ENCODE results near the gene C1orf159. TPM values are rescaled to one million over a fixed set of nuclear protein-coding genes. Genes with fewer than 3 reads are reported as not detected.

Gene C1orf159
- polyA plus RNA-seq, 12 donors = 3.5 to 11.4 (median 5.6) TPM; not detected in 1

DNA sequence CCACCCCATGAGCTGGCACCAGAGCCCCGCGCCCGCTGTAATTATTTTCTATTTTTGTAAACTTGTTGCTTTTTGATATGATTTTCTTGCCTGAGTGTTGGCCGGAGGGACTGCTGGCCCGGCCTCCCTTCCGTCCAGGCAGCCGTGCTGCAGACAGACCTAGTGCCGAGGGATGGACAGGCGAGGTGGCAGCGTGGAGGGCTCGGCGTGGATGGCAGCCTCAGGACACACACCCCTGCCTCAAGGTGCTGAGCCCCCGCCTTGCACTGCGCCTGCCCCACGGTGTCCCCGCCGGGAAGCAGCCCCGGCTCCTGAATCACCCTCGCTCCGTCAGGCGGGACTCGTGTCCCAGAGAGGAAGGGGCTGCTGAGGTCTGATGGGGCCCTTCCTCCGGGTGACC, 60.9 kb downstream of the C1orf159 start:
- no peak for DNase-seq

DNA sequence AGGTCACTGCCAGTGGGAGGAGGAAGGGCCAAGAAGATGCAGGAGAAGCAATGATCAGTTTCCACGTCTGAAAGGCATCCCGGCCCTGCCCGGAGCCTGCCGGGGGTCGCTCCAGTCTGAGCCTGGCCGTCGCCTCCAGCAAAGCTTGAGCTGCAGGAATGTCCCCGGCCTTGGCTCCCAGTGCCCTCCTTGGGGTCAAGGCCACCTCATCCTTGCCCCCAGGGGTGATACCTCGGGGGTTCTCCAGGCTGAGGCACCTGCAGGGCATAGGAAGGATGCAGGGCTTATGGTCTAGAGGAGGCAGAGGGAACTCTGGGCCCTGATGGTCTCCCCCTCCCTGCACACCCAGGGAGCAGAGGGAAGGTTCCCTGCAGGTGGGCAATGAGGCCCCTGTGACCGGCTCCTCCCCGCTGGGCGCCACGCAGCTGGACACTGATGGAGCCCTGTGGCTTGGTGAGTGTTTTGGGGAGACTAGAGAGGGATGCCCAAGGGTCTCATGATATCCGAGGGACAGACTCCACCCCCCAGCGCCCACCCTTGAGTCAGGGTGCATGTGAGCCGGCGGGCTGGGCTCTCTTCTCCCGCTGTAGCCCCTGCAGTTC, 61.7 kb downstream of the C1orf159 start:
- DNase-seq = no peak

DNA sequence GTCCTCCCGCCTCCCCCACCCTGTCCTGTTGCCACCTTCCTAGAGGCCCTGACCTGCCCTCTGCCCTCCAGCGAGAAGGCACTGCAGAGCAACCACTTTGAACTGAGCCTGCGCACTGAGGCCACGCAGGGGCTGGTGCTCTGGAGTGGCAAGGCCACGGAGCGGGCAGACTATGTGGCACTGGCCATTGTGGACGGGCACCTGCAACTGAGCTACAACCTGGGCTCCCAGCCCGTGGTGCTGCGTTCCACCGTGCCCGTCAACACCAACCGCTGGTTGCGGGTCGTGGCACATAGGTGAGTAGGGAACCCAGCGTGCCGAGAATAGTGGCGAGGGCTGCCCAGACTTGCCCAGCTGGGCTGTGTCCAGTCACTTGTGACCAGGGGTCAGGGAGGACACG, 62.2 kb downstream of the C1orf159 start:
- no peak for DNase-seq

DNA sequence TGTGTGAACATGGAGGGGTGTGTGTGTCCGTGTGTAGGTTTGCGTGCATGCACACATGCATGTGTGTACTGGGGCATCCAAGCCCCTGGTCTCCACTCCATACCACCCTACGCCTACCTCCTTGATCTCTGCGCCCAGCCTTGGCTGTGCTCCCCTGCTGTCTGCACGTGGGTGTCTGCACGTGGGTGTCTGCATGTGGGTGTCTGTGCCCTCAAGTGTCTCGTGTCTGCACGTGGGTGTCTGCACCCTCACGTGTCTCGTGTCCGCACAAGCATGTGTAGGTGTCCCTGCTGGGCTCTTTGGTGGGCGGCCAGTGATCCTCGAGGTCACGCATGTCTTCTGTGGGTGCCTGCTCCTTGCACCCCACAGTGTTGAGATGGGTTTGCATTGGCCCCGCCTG, 62.9 kb downstream of the C1orf159 start:
- no peak for DNase-seq

DNA sequence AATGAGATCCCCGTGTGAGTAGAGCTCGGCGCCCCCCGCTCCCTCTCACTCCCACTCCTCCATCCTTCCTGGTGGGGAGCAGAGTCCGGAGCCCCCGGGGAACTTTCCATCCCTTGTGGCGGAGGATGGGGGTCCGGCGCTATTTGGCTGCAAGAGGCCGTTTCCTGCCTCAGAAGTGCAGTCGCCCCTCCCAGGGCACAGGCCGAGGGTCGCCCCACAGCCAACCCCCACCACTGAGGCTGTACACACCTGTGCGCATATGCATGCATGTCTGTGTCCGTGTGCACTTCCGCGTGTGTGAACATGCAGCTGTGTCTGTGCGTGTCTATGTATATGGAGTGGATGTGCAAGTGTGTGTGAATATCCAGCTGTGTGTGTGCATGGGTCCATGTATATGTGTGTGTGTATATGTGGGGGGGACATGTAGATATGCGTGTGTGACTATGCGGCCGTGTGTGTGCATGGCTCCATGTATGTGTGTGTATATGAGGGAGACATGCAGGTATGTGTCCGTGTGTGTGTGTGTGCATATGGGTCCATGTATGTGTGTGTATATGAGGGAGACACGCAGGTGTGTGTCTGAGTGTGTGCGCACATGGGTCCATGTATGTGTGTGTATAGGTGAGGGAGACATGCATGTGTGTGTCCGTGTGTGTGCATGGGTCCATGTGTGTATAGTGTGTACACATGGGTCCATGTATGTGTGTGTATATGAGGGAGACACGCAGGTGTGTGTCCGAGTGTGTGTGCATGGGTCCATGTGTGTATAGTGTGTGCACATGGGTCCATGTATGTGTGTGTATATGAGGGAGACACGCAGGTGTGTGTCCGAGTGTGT, 63.7 kb downstream of the C1orf159 start:
- no peak for DNase-seq

DNA sequence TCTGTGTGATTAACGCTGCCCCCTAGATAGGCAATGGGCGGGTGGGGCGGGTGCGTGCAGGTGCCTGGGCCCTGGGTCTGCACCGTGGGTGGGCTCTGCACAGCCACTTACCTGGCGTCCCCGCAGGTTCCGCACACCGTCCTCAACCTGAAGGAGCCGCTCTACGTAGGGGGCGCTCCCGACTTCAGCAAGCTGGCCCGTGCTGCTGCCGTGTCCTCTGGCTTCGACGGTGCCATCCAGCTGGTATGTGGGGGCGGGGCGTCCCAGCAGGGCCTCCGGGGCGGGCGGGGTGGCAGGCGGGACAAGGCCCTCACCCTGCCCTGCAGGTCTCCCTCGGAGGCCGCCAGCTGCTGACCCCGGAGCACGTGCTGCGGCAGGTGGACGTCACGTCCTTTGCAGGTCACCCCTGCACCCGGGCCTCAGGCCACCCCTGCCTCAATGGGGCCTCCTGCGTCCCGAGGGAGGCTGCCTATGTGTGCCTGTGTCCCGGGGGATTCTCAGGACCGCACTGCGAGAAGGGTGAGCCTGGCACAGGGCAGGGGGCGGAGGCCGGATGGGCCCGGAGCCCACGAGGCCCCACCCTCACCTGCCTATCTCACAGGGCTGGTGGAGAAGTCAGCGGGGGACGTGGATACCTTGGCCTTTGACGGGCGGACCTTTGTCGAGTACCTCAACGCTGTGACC, 64.6 kb downstream of the C1orf159 start:
- no peak for DNase-seq

DNA sequence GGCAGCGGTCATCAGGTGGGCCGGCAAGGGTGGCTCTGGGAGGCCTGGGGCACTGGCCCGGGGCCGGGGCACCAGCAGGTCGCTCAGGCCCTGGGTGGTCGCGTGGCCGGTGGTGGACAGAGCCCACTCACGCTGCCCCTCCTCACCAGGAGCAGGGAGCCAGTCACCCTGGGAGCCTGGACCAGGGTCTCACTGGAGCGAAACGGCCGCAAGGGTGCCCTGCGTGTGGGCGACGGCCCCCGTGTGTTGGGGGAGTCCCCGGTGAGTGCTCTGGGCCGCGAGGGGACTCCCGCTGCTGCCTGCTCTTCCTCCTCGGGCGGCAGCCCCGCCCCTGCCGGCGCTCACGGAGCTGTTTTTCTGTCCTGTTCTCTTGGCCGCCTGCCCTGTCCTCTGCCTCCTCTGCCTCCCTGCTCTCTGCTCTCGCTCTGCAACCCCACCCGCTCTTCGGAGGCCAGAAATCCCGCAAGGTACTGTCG, 65.3 kb downstream of the C1orf159 start:
- no peak for DNase-seq

DNA sequence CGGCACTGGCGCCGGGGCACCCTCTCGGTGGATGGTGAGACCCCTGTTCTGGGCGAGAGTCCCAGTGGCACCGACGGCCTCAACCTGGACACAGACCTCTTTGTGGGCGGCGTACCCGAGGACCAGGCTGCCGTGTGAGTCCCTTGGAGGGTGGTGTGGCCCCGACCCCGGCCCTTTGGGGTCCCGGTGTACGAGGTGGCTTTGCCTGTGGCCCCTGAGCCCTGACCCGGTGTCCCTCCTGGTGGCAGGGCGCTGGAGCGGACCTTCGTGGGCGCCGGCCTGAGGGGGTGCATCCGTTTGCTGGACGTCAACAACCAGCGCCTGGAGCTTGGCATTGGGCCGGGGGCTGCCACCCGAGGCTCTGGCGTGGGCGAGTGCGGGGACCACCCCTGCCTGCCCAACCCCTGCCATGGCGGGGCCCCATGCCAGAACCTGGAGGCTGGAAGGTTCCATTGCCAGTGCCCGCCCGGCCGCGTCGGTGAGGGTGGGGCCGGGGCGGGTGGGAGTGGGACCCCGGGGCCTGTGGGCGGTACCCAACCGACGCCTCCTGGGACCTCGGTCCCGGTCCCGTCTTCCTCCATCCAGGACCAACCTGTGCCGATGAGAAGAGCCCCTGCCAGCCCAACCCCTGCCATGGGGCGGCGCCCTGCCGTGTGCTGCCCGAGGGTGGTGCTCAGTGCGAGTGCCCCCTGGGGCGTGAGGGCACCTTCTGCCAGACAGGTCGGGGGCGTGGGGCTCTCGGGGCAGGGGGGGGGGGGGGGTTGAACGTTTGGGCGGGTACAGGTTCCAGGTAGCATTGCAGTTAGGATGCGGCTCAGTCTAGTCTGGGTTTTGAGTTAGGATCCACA, 66.3 kb downstream of the C1orf159 start:
- DNase-seq = no peak

DNA sequence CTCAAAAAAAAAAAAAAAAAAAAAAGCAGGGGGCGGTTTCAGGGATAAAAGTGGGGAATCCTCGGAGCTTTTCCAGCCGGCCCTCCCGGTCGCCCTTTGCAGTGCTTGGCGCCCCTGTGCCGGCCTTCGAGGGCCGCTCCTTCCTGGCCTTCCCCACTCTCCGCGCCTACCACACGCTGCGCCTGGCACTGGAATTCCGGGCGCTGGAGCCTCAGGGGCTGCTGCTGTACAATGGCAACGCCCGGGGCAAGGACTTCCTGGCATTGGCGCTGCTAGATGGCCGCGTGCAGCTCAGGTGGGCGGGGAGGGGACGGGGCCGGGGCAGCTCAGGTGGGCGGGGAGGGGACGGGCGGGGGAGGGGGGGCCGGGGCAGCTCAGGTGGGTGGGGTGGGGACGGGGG, 67.1 kb downstream of the C1orf159 start:
- DNase-seq = no peak

DNA sequence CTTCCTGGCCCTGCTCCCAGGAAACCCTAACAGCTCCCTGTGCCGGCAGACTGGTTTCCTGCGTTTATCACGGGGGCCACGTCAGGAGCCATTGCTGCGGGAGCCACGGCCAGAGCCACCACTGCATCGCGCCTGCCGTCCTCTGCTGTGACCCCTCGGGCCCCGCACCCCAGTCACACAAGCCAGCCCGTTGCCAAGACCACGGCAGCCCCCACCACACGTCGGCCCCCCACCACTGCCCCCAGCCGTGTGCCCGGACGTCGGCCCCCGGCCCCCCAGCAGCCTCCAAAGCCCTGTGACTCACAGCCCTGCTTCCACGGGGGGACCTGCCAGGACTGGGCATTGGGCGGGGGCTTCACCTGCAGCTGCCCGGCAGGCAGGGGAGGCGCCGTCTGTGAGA, 67.9 kb downstream of the C1orf159 start:
- no peak for DNase-seq

DNA sequence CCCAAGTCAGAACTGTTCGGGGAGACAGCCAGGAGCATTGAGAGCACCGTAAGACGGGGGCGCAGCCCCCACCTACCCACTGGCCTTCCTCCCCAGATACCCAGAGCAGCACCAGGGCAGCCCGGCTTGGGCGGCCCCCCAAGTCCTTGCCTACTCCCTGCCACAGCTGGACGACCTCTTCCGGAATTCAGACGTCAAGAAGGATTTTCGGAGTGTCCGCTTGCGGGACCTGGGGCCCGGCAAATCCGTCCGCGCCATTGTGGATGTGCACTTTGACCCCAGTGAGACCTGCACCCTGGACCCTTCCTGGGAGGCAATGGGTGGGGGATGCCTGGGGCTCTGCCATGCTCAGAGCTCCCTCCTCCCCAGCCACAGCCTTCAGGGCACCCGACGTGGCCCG, 68.5 kb downstream of the C1orf159 start:
- no peak for DNase-seq

DNA sequence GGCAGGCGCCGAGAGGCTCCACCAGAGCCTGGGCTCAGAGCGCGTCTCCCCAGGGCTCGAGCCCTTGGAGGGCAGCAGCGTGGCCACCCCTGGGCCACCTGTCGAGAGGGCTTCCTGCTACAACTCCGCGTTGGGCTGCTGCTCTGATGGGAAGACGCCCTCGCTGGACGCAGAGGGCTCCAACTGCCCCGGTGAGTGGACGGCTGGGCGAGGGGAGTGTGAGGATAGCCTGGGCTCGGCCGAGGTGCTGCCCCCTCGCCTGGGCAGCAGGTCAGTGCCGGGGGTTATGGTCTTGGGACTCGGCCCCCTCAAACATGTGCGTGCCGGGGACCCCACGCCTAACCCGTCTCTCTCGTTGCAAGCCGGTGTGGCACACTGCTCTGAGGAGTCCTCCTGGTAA, 69.1 kb downstream of the C1orf159 start:
- no peak for DNase-seq

DNA sequence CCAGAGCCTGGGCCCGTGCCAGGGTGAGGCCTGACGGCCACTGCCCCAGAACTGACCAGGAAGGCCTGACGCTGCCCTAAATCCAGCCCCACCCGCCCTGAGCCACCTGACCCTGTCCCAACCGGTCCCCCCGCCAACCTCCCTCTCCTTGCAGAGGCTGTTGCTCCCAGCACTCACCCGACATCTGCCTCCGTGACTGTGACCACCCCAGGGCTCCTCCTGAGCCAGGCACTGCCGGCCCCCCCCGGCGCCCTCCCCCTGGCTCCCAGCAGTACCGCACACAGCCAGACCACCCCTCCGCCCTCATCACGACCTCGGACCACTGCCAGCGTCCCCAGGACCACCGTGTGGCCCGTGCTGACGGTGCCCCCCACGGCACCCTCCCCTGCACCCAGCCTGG, 69.6 kb downstream of the C1orf159 start:
- no peak for DNase-seq

DNA sequence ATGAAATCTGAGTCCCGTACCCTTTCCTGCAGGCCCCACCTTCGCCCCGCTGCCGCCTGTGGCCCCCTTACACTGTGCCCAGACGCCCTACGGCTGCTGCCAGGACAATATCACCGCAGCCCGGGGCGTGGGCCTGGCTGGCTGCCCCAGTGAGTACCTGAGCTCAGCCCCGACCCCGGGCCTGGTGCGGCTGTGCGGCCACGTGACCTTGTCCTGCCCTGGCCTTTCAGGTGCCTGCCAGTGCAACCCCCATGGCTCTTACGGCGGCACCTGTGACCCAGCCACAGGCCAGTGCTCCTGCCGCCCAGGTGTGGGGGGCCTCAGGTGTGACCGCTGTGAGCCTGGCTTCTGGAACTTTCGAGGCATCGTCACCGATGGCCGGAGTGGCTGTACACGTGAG, 70.8 kb downstream of the C1orf159 start:
- no peak for DNase-seq

DNA sequence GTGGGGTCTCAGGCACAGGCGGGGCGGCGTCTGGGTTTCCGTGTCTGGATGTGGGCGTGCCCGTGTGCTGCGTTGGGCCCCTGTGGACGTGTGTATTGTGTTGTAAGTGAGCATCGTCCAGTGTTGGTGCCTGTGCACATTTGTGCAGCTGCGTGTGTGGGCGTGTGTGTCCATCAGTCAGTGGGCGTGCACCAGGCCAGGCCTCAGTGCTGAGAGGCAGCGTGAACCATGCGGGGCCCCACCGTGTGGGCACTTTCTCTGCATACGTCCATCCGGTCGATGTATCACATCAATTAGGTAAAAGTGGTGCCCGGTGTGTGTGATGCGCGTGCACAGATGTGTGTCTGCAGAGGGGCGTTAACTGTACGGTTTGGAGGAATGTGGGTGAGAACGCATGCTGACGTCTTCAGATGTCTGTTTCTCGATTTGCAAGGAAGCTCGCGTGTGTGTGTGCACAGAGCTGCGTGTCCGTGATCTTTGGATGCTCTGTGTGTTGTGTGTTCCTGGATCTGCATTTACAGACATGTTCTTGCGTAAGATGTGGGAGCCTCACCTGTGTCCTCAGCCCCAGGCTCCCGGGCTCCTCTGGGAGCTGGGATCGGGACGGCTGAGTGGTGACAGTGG, 71.3 kb downstream of the C1orf159 start:
- no peak for DNase-seq

DNA sequence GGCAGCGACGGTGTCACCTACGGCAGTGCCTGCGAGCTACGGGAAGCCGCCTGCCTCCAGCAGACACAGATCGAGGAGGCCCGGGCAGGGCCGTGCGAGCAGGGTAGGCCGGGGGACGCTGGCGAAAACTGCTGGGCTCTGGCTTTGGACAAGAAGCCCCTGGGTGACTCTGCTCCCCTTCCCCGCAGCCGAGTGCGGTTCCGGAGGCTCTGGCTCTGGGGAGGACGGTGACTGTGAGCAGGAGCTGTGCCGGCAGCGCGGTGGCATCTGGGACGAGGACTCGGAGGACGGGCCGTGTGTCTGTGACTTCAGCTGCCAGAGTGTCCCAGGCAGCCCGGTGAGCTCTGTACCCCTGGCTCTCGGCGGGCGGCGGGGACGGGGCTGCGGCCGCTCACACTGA, 72.0 kb downstream of the C1orf159 start:
- DNase-seq = no peak

DNA sequence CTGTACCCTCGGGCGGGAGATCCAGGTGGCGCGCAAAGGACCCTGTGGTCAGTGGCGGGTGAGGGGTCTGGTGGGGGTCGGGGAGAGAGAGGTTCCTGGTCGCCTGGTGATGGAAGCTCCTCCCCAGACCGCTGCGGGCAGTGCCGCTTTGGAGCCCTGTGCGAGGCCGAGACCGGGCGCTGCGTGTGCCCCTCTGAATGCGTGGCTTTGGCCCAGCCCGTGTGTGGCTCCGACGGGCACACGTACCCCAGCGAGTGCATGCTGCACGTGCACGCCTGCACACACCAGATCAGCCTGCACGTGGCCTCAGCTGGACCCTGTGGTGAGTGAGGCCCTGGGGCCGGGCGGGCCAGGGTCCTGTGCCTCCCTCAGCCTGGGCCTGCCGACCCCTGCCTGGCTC, 72.5 kb downstream of the C1orf159 start:
- no peak for DNase-seq

DNA sequence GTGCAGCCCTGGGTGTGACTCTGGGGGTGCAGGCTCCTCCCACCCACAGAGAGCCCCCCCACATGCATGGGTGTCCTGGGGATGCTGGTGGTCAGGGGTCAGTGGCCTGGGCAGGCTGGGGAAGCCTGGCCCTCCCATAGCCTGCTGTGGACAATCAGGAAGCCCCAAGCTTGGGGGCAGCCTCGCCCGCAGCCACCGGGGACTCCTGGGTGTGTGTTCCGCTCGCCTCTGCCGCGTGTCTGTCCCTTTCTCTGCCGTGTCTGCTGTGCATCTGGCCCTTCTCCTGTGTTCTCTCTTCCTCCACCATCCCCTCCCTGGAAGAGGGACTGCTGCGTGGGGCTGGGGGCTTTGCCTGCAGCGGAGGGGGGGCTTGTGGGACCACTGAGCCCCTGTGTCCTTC, 73.1 kb downstream of the C1orf159 start:
- DNase-seq = no peak

DNA sequence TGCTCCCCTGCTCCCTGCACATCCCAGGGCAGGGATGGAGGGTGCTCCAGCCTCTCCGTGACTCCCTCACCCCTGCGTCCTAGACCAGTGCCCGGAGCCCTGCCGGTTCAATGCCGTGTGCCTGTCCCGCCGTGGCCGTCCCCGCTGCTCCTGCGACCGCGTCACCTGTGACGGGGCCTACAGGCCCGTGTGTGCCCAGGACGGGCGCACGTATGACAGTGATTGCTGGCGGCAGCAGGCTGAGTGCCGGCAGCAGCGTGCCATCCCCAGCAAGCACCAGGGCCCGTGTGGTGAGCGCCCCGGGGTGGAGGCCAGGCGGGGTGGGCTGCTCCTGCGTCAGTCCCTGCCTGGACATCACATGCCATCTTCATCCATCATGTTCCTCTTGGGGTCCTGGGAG, 74.0 kb downstream of the C1orf159 start:
- DNase-seq = no peak

DNA sequence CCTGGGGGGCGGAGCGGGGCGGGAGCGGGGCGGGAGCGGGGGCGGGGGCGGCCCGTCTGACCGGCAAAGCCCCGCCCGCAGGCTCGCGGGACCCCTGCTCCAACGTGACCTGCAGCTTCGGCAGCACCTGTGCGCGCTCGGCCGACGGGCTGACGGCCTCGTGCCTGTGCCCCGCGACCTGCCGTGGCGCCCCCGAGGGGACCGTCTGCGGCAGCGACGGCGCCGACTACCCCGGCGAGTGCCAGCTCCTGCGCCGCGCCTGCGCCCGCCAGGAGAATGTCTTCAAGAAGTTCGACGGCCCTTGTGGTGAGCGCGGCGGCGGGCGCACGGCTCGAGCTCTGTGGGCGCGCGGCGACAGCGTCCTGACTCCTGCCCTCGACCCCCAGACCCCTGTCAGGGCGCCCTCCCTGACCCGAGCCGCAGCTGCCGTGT, 74.8 kb downstream of the C1orf159 start:
- DNase-seq = no peak
